ENCODE data around the gene GLS2.

GLS2 gene

DNA sequence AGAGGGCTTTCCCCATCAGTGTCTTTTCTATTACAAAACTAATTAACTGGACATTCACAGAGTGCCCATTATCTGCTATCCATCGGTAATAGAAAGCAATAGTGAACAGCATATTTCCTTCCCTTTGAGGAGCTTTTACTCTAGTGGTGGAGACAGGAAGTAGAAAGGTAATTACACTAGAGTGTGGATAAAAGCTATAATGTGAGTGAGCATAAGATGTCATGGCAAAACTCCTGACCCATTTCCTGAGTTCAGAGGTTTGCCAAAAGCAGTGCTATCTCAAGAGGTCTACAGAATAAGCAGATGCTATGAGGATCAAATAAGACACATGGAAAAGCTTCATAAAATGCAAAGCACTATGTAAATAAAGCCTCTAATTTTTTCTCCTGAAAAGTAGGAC, 62.8 kb downstream of the GLS2 start:
- no peak for TF ChIP-seq CTCF (IDR thresholded peaks at IDR 0.05; ENCODE audit: low read depth, low read length)
- in situ Hi-C loops (cut with HindIII; ENCODE audit: low sequenced_read_pairs): no loop called here
- DNase-seq (ENCODE audit: low read depth, low spot score): no peak
- H3K4me3 ChIP-seq (ENCODE audit: low read depth, low read length): no peak overlapping the region
